IPS DF 19.7 (cell line): ENCODE measurements around the gene GAL3ST1.

Source experiments
- DNase-seq: peaks from one replicate; pipeline ENCODE4 v3.0.0-alpha.2; 2013; ENCODE audit warnings: low read depth, low spot score

Gene GAL3ST1

DNA sequence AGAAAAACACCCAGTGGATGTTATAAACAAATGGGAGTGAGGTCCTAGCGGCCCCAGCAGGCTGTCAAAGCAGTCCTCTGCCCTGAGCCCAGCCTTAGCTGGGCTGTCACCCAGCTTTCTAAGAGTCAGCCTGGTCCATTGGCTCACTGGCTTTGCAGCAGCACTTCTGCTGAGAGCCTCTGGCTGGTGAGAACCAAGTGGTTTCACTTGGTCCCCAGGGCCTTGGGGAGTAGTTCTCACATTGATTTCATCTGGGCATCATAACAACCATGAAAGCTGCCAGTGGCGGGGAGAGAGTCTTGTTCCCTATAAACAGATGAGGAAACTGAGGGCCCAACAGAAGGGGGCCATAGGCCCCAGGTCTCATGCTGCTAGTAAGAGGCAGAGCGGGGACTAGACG, 39.3 kb downstream of the GAL3ST1 start:
- DNase-seq: no peak

DNA sequence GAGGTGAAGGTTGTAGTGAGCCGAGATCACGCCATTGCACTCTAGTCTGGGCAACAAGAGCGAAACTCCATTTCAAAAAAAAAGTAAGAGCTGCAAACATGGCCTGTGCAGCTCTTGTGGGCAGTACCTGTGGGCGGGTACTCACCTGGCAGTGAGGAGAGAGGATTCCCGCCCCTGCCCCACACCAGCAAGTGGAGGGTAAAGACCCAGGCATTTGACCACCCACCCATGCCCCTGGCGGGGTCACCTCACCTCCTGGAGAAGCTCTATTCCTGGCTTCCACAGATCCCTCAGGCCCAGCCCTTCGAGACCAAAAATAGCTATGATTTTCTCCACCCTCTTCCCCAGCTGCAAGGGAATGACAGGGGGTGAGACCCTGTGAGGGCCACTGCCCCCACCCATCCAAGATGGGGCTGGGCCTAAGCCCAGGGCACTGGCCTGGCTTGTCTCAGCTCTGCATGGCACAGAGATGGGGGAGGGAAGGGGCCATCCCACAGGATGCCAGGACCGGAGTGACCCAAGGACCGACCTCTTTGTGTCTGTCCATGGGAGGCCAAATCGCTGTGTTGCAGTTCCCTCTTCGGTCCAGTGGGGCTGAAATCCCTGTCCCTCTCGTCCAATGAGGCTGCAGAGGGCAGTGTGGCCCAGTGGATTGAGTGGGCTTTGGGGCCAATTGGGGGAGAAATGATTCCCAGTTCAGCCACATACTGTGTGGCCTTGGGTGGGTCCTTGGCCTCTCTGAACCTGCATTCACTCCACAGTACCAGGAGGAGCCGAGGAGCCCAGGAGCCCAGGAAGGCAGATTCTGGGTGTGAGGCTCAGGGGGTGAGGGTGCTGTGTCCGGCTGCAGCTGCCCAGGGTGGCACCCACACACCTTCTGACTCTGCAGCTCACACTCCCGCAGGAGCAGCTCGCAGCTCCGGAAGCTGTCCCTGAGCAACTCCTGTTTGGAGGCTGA, 42.5 kb downstream of the GAL3ST1 start:
- no peak for DNase-seq

DNA sequence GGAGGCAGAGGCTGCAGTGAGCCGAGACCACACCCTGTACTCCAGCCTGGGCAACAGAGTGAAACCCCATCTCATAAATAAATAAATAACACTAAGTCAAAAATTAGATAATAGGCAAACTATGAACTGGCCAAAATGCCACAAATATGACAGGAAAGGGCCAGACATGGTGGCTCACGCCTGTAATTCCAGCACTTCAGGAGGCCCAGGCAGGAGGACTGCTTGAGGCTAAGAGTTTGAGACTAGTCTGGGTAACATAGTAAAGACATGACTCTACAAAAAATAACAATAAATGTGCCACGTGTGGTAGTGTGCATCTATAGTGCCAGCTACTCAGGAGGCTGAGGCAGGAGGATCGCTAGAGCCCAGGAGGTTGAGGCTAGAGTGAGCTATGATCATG, 47.8 kb downstream of the GAL3ST1 start:
- DNase-seq: no peak

DNA sequence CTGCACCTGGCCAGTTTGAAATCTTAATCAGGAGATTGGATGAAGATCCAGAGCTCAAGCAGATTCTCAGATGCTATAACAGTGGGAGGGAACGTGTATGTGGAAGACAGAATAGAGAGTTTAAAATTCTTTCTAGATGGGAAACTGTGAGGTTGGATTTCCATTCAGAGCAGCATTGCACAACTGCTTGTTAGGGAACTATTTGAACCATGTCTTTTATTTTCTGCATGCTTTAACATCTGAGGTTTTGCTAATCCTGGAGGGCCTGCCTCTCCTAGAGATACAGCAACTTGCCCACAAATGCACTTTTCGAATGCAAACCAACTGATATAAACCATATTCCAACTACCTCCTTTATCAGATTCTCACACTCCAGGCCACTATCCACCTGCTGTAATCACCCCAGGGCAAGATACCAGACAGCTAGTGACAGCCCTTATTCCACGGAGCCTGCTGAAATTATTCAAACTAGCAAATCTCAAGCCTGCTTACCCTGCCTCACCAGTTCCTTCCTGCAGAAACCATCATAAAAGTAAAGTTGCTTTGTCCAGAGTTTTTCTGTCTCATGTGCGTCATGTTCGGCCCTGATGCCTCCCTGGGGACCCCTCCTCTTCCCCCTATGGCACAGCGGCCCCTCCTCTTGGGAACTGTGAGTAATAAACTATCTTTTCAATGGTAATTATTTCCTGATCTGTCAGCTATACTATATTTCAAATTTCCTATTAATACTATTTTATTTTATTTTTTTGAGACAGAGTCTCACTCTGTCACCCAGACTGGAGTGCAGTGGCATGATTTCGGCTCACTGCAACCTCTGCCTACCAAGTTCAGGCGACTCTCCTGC, 50.6 kb downstream of the GAL3ST1 start:
- DNase-seq: no peak

DNA sequence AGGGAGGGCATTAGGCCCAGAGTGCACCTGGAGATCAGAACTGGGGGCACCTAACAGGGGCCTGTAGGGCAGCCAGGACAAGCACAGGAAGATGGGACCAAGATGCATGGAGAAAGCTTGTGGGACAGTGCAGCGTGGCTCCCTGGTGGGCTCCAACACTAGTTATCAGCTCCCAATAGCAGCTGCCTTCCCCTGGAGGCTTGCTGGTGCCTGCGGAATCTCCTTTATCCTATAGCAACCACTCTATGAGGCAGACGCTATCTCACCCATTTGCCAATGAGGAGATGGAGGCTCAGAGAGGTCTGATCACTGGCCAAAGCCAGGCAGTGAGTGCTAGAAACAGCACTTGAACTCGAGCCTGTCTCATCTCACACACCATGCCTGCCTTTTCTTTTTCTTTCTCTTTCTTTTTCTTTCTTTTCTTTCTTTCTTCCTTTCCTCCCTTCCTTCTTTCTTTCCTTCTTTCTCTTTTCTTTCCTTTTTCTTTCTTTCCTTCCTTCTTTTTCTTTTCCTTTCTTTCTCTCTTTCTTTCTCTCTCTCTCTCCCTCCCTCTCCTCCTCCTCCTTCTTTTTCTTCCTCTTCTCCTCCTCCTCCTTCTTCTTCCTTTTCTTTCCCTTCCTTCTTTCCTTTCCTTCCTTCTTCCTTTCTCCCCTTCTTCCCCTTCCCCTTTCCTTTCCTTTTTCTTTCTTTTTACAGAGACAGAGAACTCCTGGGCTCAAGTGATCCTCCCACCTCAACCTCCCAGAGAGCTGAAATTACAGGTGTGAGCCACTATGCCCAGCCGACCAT, 52.9 kb downstream of the GAL3ST1 start:
- no peak for DNase-seq

DNA sequence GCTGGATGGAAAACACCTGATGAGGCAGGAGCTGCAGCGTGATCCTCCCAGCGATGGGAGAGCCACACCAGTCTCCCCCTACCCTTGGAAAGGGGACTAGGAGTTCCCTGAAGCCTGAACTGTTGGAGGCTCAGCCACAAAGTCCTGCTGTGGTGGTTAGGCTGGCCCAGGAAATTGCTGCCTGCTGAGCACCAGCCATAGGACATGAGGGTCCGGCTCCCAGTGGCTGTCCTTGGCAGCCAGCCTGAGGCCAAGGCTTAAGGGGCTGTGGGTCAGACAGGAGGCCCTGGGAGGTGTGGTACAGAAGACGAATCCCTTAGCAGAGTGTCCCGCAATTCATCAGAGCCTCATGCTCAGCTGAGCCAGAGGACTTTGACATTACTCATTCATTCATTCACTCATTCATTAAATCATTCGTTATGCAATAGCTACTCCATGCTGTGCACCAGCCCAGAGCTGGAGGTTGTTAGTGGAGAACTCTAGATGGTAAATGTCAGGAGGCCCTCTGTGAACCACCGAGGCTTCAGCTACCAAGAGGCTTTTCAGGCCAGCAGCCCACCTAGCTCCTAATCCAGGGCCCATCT, 54.5 kb downstream of the GAL3ST1 start:
- no peak for DNase-seq

DNA sequence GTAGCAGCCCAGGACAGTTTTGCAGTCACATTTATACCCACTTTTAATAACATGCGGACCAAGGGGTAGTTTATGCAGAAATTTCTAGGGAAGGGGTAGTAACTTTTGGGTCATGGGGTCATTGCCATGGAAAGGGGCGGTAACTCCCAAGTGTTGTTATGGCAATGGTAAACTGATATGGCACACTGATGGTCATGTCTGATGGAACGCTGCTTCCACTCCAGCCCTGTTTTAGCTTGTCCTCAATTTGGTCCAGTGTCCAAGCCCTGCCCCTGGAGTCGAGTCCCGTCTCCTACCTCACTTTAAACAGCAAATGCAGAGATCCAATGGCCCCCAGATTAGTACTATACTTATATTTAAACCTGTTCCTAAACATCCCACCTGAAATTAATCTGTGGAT, 57.7 kb downstream of the GAL3ST1 start:
- DNase-seq: no peak

DNA sequence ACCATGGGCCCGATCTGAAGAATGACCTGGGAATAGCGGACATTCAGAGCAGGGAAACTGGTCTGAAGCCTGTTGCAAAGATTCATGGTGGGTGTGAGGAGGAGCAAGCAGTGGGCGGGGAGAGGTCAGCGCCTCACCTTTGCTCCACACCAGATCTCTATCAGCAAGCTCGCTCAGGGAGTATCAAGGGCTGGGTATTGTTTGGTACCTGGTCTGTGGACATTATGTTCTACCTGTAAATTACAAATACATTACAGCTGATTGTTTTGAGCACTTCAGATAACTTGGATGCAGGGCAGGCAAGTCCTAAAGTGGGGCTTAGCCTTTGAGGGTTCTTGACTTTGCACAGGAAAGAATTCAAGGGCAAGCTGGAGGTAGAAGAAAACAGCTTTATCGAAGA, 58.2 kb downstream of the GAL3ST1 start:
- no peak for DNase-seq

DNA sequence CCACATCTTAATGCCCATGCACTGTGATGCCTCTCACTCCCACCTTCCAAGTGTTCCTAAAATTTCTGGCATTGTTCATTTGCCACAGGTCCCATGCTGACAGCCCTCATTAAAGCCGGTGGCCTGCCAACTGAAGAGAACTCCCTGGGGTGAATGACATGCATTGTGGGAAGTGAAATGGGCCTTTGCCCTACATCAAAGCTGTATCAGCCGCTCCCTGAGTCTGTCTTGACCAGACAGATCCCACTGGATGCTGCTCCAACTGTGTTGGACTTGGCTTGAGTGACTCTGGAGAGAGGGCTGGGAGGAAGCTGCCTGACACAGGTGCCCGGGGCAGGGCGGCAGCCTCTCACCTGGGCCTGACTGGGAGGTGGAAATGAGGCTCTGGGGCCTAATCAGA, 60.2 kb downstream of the GAL3ST1 start:
- no peak for DNase-seq

DNA sequence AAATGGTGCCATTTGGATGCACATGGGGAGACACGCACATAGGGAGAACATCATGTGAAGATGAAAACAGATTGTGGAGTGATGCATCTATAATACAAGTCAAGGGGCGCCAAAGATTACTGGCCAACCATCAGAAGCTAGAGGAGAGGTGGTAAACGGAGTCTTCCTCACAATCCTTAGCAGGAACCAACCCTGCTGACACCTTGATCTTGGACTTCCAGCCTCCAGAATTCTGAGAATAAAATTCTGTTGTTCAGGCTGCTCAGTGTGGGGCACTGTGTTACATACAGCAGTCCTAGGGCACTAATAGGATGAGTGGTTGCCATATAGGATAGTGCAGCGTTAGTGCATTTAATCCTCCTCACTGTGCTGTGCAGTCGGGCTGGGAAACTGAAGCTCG, 61.0 kb downstream of the GAL3ST1 start:
- no peak for DNase-seq

DNA sequence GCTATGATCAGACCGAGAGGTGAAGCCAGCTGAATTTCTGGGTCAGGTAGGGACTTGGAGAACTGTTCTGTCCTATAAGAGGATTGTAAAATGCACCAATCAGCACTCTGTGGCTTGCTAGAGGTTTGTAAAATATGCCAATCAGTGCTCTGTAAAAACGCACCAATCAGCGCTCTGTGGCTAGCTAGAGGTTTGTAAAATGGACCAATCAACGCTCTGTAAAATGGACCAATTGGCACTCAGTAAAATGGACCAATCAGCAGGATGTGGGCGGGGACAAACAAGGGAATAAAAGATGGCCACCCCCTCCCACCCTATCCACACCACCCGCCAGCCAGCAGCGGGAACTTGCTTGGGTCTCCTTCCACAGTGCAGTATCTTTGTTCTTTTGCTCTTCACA, 62.6 kb downstream of the GAL3ST1 start:
- no peak for DNase-seq

DNA sequence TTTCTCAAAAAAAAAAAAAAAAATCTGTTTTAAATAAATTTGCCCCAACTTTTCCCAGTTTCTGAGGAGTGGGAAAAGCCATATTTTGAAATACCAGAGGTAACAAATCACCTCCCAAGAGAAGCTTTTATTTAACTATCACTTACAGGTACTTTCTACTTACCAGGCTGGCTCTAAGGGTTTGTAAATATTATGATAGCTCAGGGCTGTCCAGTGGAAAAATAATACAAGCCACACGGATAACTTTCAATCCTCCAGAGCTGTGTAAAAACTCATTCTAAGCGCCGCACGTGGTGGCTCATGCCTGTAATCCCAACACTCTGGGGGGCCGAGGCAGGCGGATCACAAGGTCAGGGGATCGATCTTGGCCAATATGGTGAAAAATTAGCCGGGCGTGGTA, 63.4 kb downstream of the GAL3ST1 start:
- no peak for DNase-seq

DNA sequence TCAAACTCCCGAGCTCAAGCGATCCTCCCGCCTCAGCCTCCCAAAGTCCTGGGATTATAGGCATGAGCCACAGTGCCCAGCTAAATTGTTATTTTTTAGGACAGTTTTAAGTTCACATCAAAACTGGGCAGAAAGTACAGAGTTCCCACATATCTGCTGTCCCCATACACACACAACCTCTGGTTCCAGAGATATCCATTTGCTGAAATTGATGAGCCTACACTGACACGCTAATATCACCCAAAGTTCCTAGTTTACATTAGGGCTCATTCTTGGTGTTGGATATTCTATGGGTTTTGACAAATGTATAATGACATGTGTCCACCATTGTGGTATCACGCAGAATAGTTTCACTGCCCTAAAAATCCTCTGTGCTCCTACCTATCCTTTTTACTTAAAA, 66.2 kb downstream of the GAL3ST1 start:
- no peak for DNase-seq

DNA sequence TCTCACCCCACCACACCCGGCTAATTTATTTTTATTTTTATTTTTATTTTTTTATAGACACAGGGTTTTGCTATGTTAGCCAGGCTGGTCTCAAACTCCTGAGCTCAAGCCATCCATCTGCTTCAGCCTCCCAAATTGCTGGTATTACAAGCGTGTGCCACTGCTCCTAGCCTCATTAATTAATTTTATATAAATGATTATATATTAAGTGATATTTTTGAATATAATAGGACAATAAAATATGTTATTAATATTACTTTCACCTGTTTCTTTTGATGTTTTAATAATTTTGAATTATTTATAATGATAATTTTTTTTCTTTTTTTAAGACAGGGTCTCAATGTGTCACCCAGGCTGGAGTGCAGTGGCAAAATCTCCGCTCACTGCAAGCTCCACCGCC, 66.8 kb downstream of the GAL3ST1 start:
- no peak for DNase-seq

DNA sequence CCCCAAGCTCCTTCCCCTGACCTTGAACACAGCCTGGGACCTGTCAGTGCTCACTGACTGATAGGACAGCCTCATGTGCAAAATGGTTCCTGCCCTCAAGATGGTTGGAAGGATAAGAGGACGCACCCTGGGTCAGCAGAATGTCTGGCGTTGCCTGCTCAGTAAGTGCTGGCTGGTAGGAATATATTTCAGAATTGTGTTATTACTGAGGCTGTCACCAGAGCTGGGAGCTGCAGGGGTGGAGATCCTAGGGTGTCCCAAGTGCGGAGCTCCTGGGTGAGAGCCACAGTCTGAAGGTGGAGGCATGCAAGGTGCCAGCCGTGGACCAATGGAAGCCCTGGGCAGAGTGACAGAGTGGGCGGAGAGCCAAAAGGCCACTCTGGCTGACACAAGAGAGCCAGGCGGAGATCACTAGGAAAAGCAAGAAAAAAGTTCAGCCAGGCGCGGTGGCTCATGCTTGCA, 67.9 kb downstream of the GAL3ST1 start:
- no peak for DNase-seq
